Endometrium (tissue), 2 donors: ENCODE measurements around the gene PIBF1.
"Not testable (repeated sequence)": the region's sequence is repeated elsewhere in the genome, so short reads cannot be mapped to it uniquely, and the experiment has no call there.

Experiments
- FAIRE-seq: peaks from 2 replicates; lab custom pipeline; 2012; peaks lifted over from hg19 to GRCh38; lab: Jason Lieb, UNC
- donor health status: control.
- donor health status: control.

PIBF1 gene, protein sequence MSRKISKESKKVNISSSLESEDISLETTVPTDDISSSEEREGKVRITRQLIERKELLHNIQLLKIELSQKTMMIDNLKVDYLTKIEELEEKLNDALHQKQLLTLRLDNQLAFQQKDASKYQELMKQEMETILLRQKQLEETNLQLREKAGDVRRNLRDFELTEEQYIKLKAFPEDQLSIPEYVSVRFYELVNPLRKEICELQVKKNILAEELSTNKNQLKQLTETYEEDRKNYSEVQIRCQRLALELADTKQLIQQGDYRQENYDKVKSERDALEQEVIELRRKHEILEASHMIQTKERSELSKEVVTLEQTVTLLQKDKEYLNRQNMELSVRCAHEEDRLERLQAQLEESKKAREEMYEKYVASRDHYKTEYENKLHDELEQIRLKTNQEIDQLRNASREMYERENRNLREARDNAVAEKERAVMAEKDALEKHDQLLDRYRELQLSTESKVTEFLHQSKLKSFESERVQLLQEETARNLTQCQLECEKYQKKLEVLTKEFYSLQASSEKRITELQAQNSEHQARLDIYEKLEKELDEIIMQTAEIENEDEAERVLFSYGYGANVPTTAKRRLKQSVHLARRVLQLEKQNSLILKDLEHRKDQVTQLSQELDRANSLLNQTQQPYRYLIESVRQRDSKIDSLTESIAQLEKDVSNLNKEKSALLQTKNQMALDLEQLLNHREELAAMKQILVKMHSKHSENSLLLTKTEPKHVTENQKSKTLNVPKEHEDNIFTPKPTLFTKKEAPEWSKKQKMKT

GRCh38 chr13:72781451-72782439 lies at the start of gene PIBF1, which contains the start of gene DIS3:
Gene PIBF1, plus strand, starts transcription at chr13:72782133. Its CDS starts 1,337 bp downstream, at chr13:72783470.
Gene DIS3, minus strand, starts transcription at chr13:72781900. Its CDS starts 68 bp downstream, at chr13:72781832.
- FAIRE-seq = peak; percentile 99

DNA sequence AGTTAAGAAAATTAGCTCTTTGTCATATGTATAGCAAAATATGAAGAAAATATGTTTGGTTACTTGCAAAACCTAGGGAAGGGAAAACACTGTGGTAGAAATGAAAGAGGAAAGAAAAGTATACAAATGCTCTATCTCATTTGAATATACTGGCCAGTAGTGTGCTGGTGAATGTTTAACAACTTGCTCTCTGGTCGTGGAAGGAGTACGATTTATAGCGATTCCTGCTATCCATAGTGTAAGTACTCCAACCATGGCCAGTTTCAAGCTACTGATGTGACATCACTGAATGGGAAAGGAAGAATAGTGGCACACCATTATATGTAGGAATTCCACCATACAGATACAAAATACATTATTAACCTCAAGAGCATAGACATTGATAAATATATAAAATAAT lies 44.9 kb upstream of the PIBF1 start:
- FAIRE-seq = no peak

DNA sequence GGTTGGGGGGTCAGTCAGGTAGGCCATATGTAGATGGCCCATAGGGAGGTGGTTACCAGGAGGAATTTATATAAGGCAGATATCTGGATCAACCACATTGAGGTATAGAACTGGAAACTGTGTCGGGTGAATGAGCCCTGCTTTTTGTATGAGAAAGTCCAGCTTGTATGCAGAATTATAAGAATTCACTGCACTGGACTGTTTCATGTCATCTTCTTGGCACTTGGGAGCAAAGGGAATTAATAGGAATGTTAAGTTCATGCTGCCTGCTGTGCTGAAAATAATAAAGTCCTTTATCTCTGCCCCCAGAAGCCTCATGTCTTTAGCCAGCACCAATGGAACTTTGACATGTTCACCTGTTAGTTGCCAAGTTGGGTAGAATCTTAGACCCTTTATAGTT lies 41.9 kb upstream of the PIBF1 start:
- no peak for FAIRE-seq

DNA sequence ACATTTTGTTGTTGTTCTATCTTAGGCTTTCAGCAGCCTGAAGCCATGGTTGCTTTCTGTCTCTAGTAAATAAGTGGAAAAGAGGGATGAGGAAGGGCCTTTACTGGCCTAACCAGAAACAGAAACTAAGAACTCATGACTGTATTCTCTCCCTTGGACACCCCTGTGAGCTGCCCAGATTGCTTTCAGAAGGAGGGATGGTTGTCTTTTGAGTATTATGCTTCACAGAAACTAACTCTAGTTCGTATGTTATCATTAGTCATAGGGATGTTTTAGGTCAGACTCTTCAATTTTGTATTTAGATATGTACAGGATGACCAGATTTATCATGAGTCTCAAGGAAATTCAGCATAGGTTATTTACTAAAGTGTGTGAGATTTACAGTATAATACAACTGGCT lies 36.7 kb upstream of the PIBF1 start:
- FAIRE-seq = no peak

DNA sequence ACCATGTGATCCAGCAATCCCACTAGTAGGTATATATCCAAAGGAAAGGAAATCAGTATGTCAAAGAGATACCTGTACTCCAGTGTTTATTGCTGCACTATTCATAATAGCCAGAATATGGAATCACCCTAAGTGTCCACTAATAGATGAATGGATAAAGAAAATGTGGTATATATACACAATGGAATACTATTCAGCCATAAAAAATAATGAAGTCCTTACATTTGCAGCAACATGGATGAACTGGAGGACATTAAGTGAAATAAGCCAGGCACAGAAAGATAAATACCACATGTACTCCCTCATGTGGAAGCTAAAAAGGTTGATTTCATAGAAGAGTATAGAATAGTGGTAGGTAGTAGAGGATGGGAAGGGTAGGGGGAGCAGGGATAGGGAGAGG lies 30.7 kb upstream of the PIBF1 start:
- no peak for FAIRE-seq

GRCh38 chr13:72754111-72754510 lies 27.8 kb upstream of the PIBF1 start:
- no peak for FAIRE-seq

- FAIRE-seq = no peak
Observed at GRCh38 chr13:72757792-72758535, 24.0 kb upstream of the PIBF1 start.

- FAIRE-seq = no peak
Observed at GRCh38 chr13:72760189-72760588, 21.7 kb upstream of the PIBF1 start.

- no peak for FAIRE-seq
Observed at GRCh38 chr13:72763411-72763810, 18.5 kb upstream of the PIBF1 start.

- FAIRE-seq = no peak
Observed at GRCh38 chr13:72774019-72774418, 7.9 kb upstream of the PIBF1 start.

- FAIRE-seq = no peak
Observed at GRCh38 chr13:72782717-72783116, 784 bp downstream of the PIBF1 start.

DNA sequence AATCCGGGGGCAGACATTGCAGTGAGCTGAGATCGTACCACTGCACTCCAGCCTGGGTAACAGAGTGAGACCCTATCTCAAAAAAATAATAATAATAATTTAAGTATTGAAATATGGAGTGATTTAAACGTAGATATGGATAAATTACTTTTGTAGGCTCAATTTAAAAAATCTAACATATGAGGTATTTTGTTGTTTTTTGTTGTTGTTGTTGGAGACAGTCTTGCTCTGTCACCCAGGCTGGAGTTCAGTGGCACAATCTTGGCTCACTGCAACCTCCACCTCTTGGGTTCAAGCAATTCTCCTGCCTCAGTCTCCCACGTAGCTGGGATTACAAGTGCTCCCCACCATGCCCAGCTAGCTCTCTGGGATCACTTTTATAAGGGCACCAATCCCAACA lies 2.7 kb downstream of the PIBF1 start:
- FAIRE-seq = not testable (repeated sequence)

DNA sequence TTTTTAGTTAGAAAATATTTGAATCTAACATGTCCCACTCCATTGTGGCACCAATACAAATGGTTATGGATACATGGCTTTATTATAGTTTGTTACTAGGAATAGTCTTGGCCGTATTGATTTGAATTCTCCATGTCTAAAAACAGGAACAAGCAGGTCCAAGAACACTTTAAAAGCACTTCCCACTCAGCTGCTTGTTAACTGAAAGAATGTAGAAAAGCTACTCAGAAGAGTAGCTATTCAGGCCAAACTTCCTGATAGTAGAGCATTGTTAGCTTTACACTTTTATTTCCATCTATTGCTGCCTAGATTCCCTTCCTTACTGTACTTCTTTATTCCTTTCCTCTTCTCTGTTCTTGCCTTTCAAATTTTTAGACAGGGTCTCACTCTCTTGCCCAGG lies 6.9 kb downstream of the PIBF1 start:
- FAIRE-seq = no peak

DNA sequence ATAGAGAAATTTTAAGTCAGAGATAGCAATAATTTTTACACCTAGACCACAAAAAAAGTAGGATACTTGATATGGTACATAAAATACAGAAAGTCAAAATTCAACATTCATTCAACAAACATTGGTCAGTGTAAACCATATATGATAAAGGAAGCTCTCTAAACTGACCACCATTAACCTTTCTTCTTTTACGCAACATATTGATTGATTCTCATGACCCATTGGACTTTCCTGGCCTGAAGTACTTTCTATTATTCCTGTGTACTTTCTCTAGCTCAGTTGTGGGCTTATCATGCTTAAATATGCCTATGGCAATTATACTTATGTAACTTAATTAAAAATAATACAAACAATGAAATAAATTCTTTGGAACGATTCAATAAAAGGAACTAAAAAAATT lies 10.7 kb downstream of the PIBF1 start:
- no peak for FAIRE-seq

DNA sequence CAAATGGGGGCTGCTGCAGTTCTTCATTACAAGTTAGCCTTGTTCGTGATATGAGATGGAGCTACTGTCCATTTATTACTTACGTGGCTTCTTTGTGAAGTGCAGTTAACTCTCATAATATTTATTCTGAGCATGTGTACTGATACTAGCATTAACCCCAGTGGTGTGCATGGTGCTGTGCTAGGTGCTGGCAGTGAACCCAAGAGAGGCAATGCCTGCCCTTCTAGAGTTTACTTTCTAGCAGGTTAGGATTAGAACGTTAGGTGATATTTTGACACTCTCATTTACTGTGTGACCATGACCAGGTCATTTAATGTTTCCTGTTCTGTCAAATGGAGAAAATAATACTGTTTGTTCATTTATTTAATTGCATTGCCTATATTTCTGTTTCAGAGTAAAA lies 16.9 kb downstream of the PIBF1 start:
- no peak for FAIRE-seq

GRCh38 chr13:72804301-72804700 lies 22.4 kb downstream of the PIBF1 start:
- FAIRE-seq = no peak

- no peak for FAIRE-seq
Observed at GRCh38 chr13:72805676-72806346, 23.9 kb downstream of the PIBF1 start.

- not testable (repeated sequence) for FAIRE-seq
Observed at GRCh38 chr13:72806514-72806913, 24.6 kb downstream of the PIBF1 start.

DNA sequence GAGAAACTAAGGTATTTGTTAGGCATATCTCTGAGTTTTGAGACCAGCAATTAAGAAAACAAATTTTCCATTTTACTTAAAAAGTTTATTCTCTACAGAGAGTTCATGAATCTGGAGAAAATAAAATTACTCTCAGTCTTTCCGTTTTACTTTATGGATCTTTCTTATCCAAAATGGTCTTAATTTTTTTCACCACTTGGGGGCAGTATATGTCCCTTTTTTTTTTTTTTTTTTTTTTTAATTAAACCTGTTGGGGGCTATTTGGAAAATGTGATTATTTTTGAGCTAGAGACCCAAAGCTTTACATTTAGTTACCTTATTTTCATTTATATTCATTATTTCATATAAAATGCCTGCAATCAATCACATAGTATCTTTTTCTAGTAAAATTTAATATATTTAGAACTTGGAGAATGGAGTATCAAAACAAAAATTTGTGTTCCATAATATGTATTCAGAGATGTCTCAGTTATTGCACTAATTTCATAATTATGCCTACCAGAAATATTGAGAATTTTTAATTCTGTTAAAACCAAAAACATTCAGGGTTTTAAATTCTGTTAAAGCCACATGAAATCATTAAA lies 27.1 kb downstream of the PIBF1 start:
- FAIRE-seq = peak; percentile 88

DNA sequence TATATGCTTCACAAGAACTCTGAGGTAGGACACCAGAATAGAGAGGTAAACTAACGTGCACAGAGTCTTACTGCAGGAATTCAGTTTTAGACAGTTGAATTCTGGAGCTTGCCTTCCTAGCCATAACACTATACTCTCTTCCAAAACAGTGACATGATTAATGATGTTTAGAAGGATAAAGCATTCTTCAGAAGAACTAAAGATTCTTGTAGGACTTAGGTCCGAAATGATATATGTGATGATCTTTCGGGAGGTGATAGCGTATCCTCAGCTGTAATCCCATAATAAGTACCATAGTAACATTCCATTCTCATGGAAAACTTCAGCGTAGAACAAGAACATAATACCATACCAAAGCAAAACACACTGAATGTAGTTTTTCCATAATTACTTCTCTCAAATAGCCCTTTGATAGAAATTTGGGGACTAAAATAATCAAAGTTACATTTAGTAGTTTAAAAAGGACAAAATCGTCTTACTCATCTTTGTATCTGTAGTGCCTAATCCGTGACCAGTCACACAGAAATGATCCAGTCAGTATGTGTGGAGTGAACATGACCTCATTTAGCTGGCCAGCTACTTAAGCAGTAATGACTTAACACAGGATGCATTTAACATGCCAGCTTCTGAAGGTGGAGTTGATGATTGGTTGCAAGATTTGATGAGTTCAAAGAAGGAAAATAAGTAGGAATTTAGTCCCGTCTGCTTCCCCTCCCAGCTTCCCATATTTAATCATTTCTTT lies 38.4 kb downstream of the PIBF1 start:
- FAIRE-seq = no peak
